Testis (tissue), 3 donors: Measurements from ENCODE around the gene TSPAN13. TPM values are rescaled to one million over a fixed set of nuclear protein-coding genes. Genes with fewer than 3 reads are reported as not detected.

Experiments
- DNase-seq: peaks from one replicate; pipeline ENCODE4 v3.0.0-alpha.2; 2019
- H3K27ac ChIP-seq, 2 donors: fragments of 200-600 bp; sonication (generic); one replicate each; pipeline ENCODE4 v1.5.1; 2019
- H3K27me3 ChIP-seq: fragments of 200-600 bp; sonication (generic); one replicate; pipeline ENCODE4 v1.5.1; 2019
- H3K36me3 ChIP-seq: fragments of 200-600 bp; sonication (generic); one replicate; pipeline ENCODE4 v1.5.1; 2017; ENCODE audit warnings: low read depth; ENCODE audit errors: missing control alignments
- H3K4me1 ChIP-seq: fragments of 200-600 bp; sonication (generic); one replicate; pipeline ENCODE4 v1.5.1; 2019
- H3K4me3 ChIP-seq, 2 donors: fragments of 200-600 bp; sonication (generic); one replicate each; pipeline ENCODE4 v1.5.1; 2017 to 2019
- H3K9me3 ChIP-seq: fragments of 200-600 bp; sonication (generic); one replicate; pipeline ENCODE4 v1.5.1; 2017
- POLR2A ChIP-seq: fragments of 450-650 bp; IDR thresholded peaks from one replicate; pipeline ENCODE4 v1.6.1; 2017; ENCODE audit warnings: antibody characterized with exemption, mild to moderate bottlenecking, moderate library complexity
- WGBS, 2 donors: methylation state at CpG; one replicate each; pipeline ENCODE4 v1.1.5; 2018; 5-methylcytosine and 5-hydroxymethylcytosine counted together
- intact Hi-C: fragments of 100-400 bp; cut with DNase I; formaldehyde crosslinking; loops from one replicate; pipeline ENCODE4 v1.15.1; 2023; ENCODE audit warnings: low total_unique reads
- polyA plus RNA-seq: library from polyadenylated mRNA; stranded (reverse); fragments of 350-450 nt; fragmentation: Illumina TruSeq; extraction: RNeasy Lipid Tissue Mini Kit (QIAGEN cat#74804); gene quantifications from one replicate; pipeline ENCODE4 v1.2.3, GENCODE V29; 2014; ENCODE audit warnings: low read depth, low replicate concordance; ENCODE audit not compliant: insufficient read depth
- total RNA-seq, 2 donors: library from RNA; depleted of rRNA; stranded (reverse); fragments of >200 nt; gene quantifications; one replicate each; pipeline ENCODE4 v1.2.3, GENCODE V29; 2016
- TF ChIP-seq, protein P1 (sequence below), 3 experiments: fragments of 450-650 bp in 2 of 3; fragments of 200-600 bp in 1 of 3; sonication (generic) in 1 of 3; IDR thresholded peaks; one replicate each; pipeline ENCODE4 v1.5.1; 2016 to 2019; ENCODE audit warnings: antibody characterized with exemption in 3 of 3, mild to moderate bottlenecking in 2 of 3, moderate library complexity in 1 of 3

Gene TSPAN13
- total and polyA plus RNA-seq, 3 donors from 2014 or later = 10.0 to 13.0 (median 10.6) TPM

DNA sequence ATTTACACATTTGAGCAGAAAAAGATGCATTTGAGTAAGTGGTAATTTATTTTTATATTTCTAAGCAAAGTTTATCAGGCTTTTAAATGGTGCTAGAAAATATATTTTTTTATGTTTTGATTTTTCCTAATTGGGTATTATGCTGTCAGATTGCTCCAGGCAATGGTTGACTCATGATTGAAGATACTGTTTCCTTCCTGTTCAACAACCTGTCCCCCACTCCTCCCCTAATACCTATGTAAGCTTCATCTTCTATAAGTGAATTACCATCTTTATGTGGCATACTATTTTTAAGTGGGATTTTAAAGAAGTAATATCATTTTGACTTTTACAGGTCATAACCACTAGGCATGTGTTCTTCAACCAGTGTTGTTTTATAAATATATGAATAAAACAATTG, 21.4 kb downstream of the TSPAN13 start:
- H3K4me1 ChIP-seq = no peaks in the 10 kb centered on the region
- DNase-seq = no peak
- no peaks in the 10 kb centered on the region for H3K9me3 ChIP-seq
- H3K27ac ChIP-seq = no peak overlapping the region
- H3K27me3 ChIP-seq = no peaks in the 10 kb centered on the region
- intact Hi-C loops = no loop called here
- TF ChIP-seq POLR2A = no peak
- TF ChIP-seq, protein P1, sequence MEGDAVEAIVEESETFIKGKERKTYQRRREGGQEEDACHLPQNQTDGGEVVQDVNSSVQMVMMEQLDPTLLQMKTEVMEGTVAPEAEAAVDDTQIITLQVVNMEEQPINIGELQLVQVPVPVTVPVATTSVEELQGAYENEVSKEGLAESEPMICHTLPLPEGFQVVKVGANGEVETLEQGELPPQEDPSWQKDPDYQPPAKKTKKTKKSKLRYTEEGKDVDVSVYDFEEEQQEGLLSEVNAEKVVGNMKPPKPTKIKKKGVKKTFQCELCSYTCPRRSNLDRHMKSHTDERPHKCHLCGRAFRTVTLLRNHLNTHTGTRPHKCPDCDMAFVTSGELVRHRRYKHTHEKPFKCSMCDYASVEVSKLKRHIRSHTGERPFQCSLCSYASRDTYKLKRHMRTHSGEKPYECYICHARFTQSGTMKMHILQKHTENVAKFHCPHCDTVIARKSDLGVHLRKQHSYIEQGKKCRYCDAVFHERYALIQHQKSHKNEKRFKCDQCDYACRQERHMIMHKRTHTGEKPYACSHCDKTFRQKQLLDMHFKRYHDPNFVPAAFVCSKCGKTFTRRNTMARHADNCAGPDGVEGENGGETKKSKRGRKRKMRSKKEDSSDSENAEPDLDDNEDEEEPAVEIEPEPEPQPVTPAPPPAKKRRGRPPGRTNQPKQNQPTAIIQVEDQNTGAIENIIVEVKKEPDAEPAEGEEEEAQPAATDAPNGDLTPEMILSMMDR (IDR thresholded peaks at IDR 0.05) = no peak
- H3K4me3 ChIP-seq = no peak overlapping the region
- H3K36me3 ChIP-seq = no peaks in the 10 kb centered on the region

DNA sequence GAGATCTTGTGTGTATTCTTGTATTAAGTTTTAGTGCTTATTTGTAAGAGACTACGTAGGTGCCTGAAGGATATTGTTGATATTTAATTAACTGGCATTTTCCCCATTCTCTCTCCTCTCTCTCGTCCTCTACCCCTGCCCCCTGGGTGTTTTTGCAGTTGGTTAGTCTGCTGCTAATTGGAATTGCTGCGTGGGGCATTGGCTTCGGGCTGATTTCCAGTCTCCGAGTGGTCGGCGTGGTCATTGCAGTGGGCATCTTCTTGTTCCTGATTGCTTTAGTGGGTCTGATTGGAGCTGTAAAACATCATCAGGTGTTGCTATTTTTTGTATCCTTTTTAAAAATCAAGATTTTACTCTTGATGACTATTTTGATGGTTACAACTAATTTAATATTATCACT, 22.5 kb downstream of the TSPAN13 start:
- WGBS, 2 donors = 90 to 91% methylated on average over 7 of the region's 7 CpGs
- Histone ChIP-seq H3K9me3 (no peaks in the 10 kb centered on the region), H3K27ac (no peak overlapping the region), H3K4me1 (no peaks in the 10 kb centered on the region), H3K4me3 (no peak overlapping the region), H3K27me3 (no peaks in the 10 kb centered on the region), H3K36me3 (no peaks in the 10 kb centered on the region)
- no peak for TF ChIP-seq POLR2A
- TF ChIP-seq, protein P1 (IDR thresholded peaks at IDR 0.05) = no peak
- intact Hi-C loops = no loop called here
- no peak for DNase-seq

DNA sequence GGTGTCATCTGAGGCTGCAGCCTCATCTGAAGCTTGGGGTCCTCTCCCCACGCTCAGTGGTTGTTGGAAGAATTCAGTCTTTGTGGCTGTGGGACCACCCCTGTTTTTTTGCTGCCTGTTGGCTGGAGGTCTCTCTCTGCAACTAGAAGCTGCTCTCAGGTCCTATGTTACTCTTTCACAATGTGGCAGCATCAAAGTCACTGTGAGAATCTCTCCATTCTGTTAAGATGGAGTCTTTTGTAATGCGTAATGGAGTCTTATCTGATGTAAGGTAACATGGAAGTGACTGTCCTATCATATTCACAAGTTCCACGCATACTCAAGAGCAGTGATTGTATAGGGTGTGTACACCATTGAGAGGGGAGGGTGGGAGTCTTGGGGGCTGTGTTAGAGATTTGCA, 24.9 kb downstream of the TSPAN13 start:
- intact Hi-C loops = no loop called here
- no peaks in the 10 kb centered on the region for H3K27me3 ChIP-seq
- H3K4me1 ChIP-seq = no peaks in the 10 kb centered on the region
- no peak for DNase-seq
- H3K27ac ChIP-seq = no peak overlapping the region
- TF ChIP-seq, protein P1 (IDR thresholded peaks at IDR 0.05) = no peak
- no peak for TF ChIP-seq POLR2A
- no peaks in the 10 kb centered on the region for H3K9me3 ChIP-seq
- WGBS, 2 donors = 85 to 95% methylated on average over 3 of the region's 3 CpGs
- no peak overlapping the region for H3K4me3 ChIP-seq
- H3K36me3 ChIP-seq = no peaks in the 10 kb centered on the region

DNA sequence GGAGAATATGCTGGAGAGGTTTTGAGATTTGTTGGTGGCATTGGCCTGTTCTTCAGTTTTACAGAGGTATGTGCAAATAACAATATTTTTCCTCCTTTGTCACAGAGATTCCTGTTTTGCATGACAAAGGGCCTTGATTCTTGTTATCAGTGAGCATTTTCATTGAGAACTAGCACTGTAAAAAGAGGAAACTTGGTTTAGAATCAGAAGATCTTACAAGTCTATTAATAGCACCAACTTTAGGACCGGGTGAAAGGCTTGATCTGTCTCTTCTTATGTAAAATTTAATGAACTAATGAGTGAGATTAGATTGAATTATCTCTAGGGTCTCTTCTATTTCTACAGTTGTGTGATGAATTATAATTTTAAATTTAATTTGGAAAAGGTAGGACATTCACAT, 25.5 kb downstream of the TSPAN13 start:
- Histone ChIP-seq H3K9me3 (no peaks in the 10 kb centered on the region), H3K4me3 (no peak overlapping the region), H3K36me3 (no peaks in the 10 kb centered on the region), H3K4me1 (no peaks in the 10 kb centered on the region), H3K27ac (no peak overlapping the region), H3K27me3 (no peaks in the 10 kb centered on the region)
- TF ChIP-seq, protein P1 (IDR thresholded peaks at IDR 0.05) = no peak
- no peak for TF ChIP-seq POLR2A
- WGBS, 2 donors = 50 to 85% methylated on average over 1 of the region's 1 CpG
- intact Hi-C loops = no loop called here
- no peak for DNase-seq

DNA sequence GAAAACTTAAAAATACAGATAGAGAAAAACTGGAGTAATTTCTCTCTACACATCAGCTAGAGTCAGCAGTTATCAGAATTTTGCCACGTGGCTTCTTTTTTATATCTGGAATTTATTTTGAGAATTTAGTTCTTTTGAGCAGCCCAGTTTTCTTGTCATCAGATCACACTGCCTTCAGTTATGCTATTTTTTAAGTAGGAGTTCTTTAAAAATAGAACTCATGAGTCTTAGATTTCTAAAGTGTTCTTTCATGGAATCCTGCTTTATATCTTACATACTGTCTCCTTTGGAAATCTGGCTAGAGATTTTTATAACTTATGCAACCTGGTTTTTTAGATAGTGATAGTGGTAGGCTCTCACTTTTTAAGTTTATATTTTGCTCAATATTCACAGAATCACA, 27.0 kb downstream of the TSPAN13 start:
- no peaks in the 10 kb centered on the region for H3K27me3 ChIP-seq
- no peaks in the 10 kb centered on the region for H3K9me3 ChIP-seq
- no peak overlapping the region for H3K4me3 ChIP-seq
- H3K27ac ChIP-seq = no peak overlapping the region
- intact Hi-C loops = no loop called here
- DNase-seq = no peak
- TF ChIP-seq, protein P1 (IDR thresholded peaks at IDR 0.05) = no peak
- no peak for TF ChIP-seq POLR2A
- H3K36me3 ChIP-seq = no peaks in the 10 kb centered on the region
- no peaks in the 10 kb centered on the region for H3K4me1 ChIP-seq
- 35 to 42% methylated on average over 1 of the region's 1 CpG for WGBS, 2 donors
